ENCODE measurements around the gene ALKBH2. TPM values are rescaled to one million over a fixed set of nuclear protein-coding genes. Genes with fewer than 3 reads are reported as not detected.
"Not testable (repeated sequence)": the region's sequence is repeated elsewhere in the genome, so short reads cannot be mapped to it uniquely, and the experiment has no call there.

ALKBH2 gene
- polyA plus RNA-seq, 1 experiment: 13.2 TPM

- TF ChIP-seq CTCF (IDR thresholded peaks at IDR 0.05; ENCODE audit: low read depth, low read length): no peak
- H3K4me3 ChIP-seq (ENCODE audit: low read depth, low read length): peak within 1 kb of the TSS; percentile 93
- POLR2A ChIA-PET: no interaction called here
- H3K9me3 ChIP-seq (ENCODE audit: control insufficient read depth, insufficient read depth, low read length): no peaks in the 10 kb centered on the region
- peak; percentile 72 for DNase-seq (ENCODE audit: low read depth, low spot score)
- H3K27ac ChIP-seq (ENCODE audit: low read depth, low read length): peak within 1 kb of the TSS; percentile 21
- CTCF ChIA-PET: no interaction called here
- no peaks in the 10 kb centered on the region for H3K27me3 ChIP-seq (ENCODE audit: control insufficient read depth, insufficient read depth, low read length)
Observed at GRCh38 chr12:109052414-109053323, 40.6 kb downstream of the ALKBH2 start, which contains the start of gene USP30. Gene USP30, plus strand, starts transcription at chr12:109052576. Its CDS starts 103 bp downstream, at chr12:109052679.

DNA sequence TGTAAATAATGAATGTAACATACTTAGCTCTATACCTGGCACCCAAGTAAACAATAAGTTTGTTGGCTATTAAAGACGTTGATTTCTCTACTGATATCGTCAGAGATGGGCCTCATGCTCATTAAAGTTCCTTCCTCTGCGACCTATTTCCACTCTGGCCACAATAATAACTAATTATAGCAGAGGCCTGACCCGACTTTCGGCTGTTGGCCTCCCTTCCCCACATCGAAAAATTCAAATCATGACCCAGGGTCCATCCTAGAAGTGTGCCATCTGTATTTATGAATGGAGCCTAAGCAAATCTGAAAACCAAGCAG lies 41.2 kb downstream of the ALKBH2 start:
- CTCF ChIA-PET: no interaction called here
- peak overlapping the region; percentile 93 for H3K4me3 ChIP-seq (ENCODE audit: low read depth, low read length)
- H3K9me3 ChIP-seq (ENCODE audit: control insufficient read depth, insufficient read depth, low read length): no peaks in the 10 kb centered on the region
- H3K27me3 ChIP-seq (ENCODE audit: control insufficient read depth, insufficient read depth, low read length): no peaks in the 10 kb centered on the region
- POLR2A ChIA-PET: no interaction called here
- TF ChIP-seq CTCF (IDR thresholded peaks at IDR 0.05; ENCODE audit: low read depth, low read length): no peak
- H3K27ac ChIP-seq (ENCODE audit: low read depth, low read length): no peak overlapping the region
- DNase-seq (ENCODE audit: low read depth, low spot score): no peak

- H3K9me3 ChIP-seq (ENCODE audit: control insufficient read depth, insufficient read depth, low read length); POLR2A ChIA-PET; DNase-seq (ENCODE audit: low read depth, low spot score); H3K27ac ChIP-seq (ENCODE audit: low read depth, low read length); H3K4me3 ChIP-seq (ENCODE audit: low read depth, low read length); CTCF ChIA-PET; H3K27me3 ChIP-seq (ENCODE audit: control insufficient read depth, insufficient read depth, low read length): not testable (repeated sequence)
Observed at GRCh38 chr12:109049794-109050193, 43.5 kb downstream of the ALKBH2 start.

DNA sequence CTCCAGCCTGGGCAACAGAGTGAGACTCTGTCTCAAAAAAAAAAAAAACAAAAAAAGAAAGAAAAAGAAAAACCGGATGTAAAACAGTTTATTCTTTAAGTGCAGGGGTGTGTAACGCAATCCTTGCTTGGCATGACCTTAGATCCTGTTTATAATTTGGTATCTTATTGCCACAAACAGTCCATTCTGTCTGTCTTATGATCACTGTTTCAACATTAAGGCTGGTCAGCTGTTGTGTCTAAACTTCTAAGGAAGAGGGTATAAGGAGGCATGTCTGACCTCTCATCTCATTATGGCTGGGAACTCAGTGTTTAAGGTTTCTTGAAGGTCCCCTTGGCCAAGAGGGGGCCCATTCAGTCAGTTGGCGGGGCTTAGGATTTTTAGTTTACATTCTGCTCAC lies 44.6 kb downstream of the ALKBH2 start:
- DNase-seq (ENCODE audit: low read depth, low spot score); H3K27ac ChIP-seq (ENCODE audit: low read depth, low read length); H3K4me3 ChIP-seq (ENCODE audit: low read depth, low read length); POLR2A ChIA-PET; H3K9me3 ChIP-seq (ENCODE audit: control insufficient read depth, insufficient read depth, low read length); H3K27me3 ChIP-seq (ENCODE audit: control insufficient read depth, insufficient read depth, low read length); CTCF ChIA-PET: not testable (repeated sequence)

DNA sequence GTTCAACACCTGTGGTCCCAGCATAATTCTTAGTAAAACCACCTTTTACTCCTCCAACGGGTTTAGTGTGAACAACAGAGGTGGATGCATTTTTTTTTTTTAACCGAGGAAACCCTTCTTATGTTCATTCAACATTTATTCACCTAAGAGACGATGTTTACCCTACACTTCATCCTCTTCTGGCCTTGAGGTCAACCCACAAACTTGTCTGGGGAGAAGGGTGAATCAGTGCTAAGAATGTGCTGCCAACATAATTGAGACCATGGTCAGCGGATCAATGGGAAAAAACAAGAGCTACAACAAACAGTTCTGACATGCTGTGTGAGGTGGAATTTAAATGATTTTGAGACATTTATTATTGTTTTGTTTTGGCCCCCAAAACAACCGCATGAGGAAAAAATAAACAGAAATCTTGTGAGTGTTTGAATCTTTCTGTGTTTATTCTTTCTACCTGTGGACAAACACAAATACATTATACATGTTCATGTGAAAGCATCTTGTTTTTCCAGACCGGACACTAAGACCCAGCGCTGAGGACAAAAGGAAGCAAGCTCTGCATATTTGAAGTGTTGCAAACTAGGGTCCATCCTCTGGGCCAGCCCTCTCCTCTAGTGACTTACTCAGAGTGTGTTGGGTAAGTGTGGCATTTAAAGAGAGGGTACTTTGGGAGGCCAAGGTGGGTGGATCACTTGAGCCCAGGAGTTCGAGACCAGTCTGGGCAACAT lies 46.0 kb downstream of the ALKBH2 start:
- H3K27me3 ChIP-seq (ENCODE audit: control insufficient read depth, insufficient read depth, low read length): no peaks in the 10 kb centered on the region
- H3K9me3 ChIP-seq (ENCODE audit: control insufficient read depth, insufficient read depth, low read length): no peaks in the 10 kb centered on the region
- TF ChIP-seq CTCF (IDR thresholded peaks at IDR 0.05; ENCODE audit: low read depth, low read length): no peak
- H3K4me3 ChIP-seq (ENCODE audit: low read depth, low read length): no peak overlapping the region
- DNase-seq (ENCODE audit: low read depth, low spot score): no peak
- H3K27ac ChIP-seq (ENCODE audit: low read depth, low read length): no peak overlapping the region
- ChIA-PET CTCF (no interaction called here), POLR2A (no interaction called here)

DNA sequence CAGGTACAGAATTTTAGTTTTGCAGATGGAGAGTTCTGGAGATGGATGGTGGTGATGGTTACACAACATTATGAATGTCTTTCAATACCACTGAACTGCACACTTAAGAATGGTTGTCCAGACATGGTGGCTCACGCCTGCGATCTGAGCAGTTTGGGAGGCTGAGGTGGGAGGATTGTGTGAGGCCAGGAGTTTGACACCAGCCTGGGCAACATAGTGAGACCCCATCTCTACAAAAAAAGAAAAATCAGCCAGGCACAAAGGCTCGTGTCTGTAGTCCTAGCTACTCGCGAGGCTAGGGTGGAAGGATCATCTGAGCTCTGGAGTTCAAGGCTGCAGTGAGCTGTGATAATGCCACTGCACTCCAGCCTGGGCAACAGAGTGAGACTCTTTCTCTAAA lies 49.0 kb downstream of the ALKBH2 start:
- Histone ChIP-seq H3K27me3 (ENCODE audit: control insufficient read depth, insufficient read depth, low read length) (no peaks in the 10 kb centered on the region), H3K4me3 (ENCODE audit: low read depth, low read length) (no peak overlapping the region), H3K9me3 (ENCODE audit: control insufficient read depth, insufficient read depth, low read length) (no peaks in the 10 kb centered on the region), H3K27ac (ENCODE audit: low read depth, low read length) (no peak overlapping the region)
- ChIA-PET CTCF (no interaction called here), POLR2A (no interaction called here)
- TF ChIP-seq CTCF (IDR thresholded peaks at IDR 0.05; ENCODE audit: low read depth, low read length): no peak
- DNase-seq (ENCODE audit: low read depth, low spot score): no peak

All from AG04450 (cell line).